ENCODE results near the gene NAA30.

GRCh38 chr14:57464008-57464730 lies 73.8 kb downstream of the NAA30 start:
- TF ChIP-seq, protein P1, sequence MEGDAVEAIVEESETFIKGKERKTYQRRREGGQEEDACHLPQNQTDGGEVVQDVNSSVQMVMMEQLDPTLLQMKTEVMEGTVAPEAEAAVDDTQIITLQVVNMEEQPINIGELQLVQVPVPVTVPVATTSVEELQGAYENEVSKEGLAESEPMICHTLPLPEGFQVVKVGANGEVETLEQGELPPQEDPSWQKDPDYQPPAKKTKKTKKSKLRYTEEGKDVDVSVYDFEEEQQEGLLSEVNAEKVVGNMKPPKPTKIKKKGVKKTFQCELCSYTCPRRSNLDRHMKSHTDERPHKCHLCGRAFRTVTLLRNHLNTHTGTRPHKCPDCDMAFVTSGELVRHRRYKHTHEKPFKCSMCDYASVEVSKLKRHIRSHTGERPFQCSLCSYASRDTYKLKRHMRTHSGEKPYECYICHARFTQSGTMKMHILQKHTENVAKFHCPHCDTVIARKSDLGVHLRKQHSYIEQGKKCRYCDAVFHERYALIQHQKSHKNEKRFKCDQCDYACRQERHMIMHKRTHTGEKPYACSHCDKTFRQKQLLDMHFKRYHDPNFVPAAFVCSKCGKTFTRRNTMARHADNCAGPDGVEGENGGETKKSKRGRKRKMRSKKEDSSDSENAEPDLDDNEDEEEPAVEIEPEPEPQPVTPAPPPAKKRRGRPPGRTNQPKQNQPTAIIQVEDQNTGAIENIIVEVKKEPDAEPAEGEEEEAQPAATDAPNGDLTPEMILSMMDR (IDR thresholded peaks at IDR 0.05), result no peak
- TF ChIP-seq, protein P2, sequence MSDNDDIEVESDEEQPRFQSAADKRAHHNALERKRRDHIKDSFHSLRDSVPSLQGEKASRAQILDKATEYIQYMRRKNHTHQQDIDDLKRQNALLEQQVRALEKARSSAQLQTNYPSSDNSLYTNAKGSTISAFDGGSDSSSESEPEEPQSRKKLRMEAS (CRISPR knock-in tag; IDR thresholded peaks at IDR 0.05), result no peak
- TF ChIP-seq NR1H2 (CRISPR knock-in tag; IDR thresholded peaks at IDR 0.05) (no peak), NFE2L1 (CRISPR knock-in tag; IDR thresholded peaks at IDR 0.05) (no peak), PREB (CRISPR knock-in tag; IDR thresholded peaks at IDR 0.05; ENCODE audit: borderline replicate concordance) (no peak)
- TF ChIP-seq, protein P3, sequence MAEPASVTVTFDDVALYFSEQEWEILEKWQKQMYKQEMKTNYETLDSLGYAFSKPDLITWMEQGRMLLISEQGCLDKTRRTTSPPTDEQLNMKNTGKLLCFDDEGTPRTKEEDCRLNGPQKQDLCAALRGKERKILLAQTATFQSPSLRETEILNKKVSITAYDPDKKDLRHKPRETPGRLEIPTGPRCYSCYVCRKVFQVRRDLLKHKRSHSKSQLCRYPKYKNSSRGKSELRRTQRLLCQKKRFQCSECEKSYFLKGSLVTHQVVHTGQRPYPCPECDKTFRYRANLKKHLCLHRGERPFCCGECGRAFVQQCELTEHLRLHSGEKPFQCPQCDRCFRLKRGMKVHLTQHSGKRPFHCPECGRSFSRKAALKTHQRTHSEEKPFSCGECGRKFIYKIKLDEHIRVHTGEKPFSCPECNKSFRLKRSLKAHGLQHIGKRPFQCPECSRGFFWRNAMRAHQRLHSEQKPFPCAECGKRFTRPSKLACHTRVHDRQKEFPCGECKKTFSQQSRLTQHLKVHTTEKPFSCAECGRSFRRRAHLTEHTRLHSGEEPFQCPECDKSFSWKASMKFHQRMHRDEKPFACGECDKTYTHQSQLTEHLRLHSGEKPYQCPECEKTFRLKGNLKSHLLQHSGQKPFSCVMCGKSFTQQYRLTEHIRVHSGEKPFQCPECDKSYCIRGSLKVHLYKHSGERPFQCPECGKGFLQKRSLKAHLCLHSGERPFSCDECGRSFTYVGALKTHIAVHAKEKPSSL (CRISPR knock-in tag; conservative IDR thresholded peaks at IDR 0.05), result no peak
